ENCODE data around the gene STIP1.
A peak's percentile ranks its signal among the peaks of the same experiment; 100 is the strongest.

The STIP1 gene

GRCh38 chr11:64185693-64186491 lies at the start of gene STIP1:
TSS of gene STIP1 (plus strand) at chr11:64186171. CDS start at chr11:64186262, 91 bp downstream.
- peak within 1 kb of the TSS; percentile 85 for H3K27ac ChIP-seq
- peak within 1 kb of the TSS; percentile 69 for H3K4me3 ChIP-seq (ENCODE audit: low read depth, low read length)
- DNase-seq: peak; percentile 100
- TF ChIP-seq CTCF (IDR thresholded peaks at IDR 0.05; ENCODE audit: low read depth, low read length, missing control alignments): peak; percentile 63
- H3K27me3 ChIP-seq (replicated peaks): no peaks in the 10 kb centered on the region
- in situ Hi-C loops (cut with HindIII; ENCODE audit: low pct_ligation_motif_present, low sequenced_read_pairs): no loop called here
- peaks cover 10% of the 10 kb centered on the region for H3K36me3 ChIP-seq (replicated peaks)

- no peak for DNase-seq
- Histone ChIP-seq H3K36me3 (replicated peaks) (no peaks in the 10 kb centered on the region), H3K27me3 (replicated peaks) (peaks cover 14% of the 10 kb centered on the region), H3K4me3 (ENCODE audit: low read depth, low read length) (no peak overlapping the region), H3K27ac (no peak overlapping the region)
- TF ChIP-seq CTCF (IDR thresholded peaks at IDR 0.05; ENCODE audit: low read depth, low read length, missing control alignments): no peak
- in situ Hi-C loops (cut with HindIII; ENCODE audit: low pct_ligation_motif_present, low sequenced_read_pairs): loop anchor here (5.0 kb wide), 1 partner anchor 135 kb away; no protein-coding TSS in a partner anchor
Measured at GRCh38 chr11:64136765-64137441, 49.1 kb upstream of the STIP1 start.

GRCh38 chr11:64138398-64138797 lies 47.6 kb upstream of the STIP1 start:
- Histone ChIP-seq H3K27ac (no peak overlapping the region), H3K4me3 (ENCODE audit: low read depth, low read length) (no peak overlapping the region), H3K36me3 (replicated peaks) (no peaks in the 10 kb centered on the region), H3K27me3 (replicated peaks) (peaks cover 8% of the 10 kb centered on the region)
- in situ Hi-C loops (cut with HindIII; ENCODE audit: low pct_ligation_motif_present, low sequenced_read_pairs): loop anchor here (5.0 kb wide), 1 partner anchor 136 kb away; no protein-coding TSS in a partner anchor
- DNase-seq: no peak
- TF ChIP-seq CTCF (IDR thresholded peaks at IDR 0.05; ENCODE audit: low read depth, low read length, missing control alignments): no peak

GRCh38 chr11:64139049-64139448 lies 46.9 kb upstream of the STIP1 start:
- in situ Hi-C loops (cut with HindIII; ENCODE audit: low pct_ligation_motif_present, low sequenced_read_pairs): loop anchor here (5.0 kb wide), 1 partner anchor 137 kb away; no protein-coding TSS in a partner anchor
- TF ChIP-seq CTCF (IDR thresholded peaks at IDR 0.05; ENCODE audit: low read depth, low read length, missing control alignments): no peak

GRCh38 chr11:64140082-64140481 lies 45.9 kb upstream of the STIP1 start:
- Histone ChIP-seq H3K36me3 (replicated peaks) (no peaks in the 10 kb centered on the region), H3K27me3 (replicated peaks) (no peaks in the 10 kb centered on the region), H3K4me3 (ENCODE audit: low read depth, low read length) (no peak overlapping the region), H3K27ac (no peak overlapping the region)
- TF ChIP-seq CTCF (IDR thresholded peaks at IDR 0.05; ENCODE audit: low read depth, low read length, missing control alignments): no peak
- no peak for DNase-seq
- in situ Hi-C loops (cut with HindIII; ENCODE audit: low pct_ligation_motif_present, low sequenced_read_pairs): no loop called here

More at GRCh38 chr11:64139049-64139448, 46.9 kb upstream of the STIP1 start:
- peaks cover 4% of the 10 kb centered on the region for H3K27me3 ChIP-seq (replicated peaks)
- DNase-seq: no peak
- no peak overlapping the region for H3K27ac ChIP-seq
- H3K4me3 ChIP-seq (ENCODE audit: low read depth, low read length): no peak overlapping the region
- no peaks in the 10 kb centered on the region for H3K36me3 ChIP-seq (replicated peaks)
